ENCODE data around the gene PRR7. TPM values are rescaled to one million over a fixed set of nuclear protein-coding genes. Genes with fewer than 3 reads are reported as not detected.

The PRR7 gene
- polyA plus RNA-seq, 3 donors, result 1.8 to 17.4 (median 2.1) TPM

DNA sequence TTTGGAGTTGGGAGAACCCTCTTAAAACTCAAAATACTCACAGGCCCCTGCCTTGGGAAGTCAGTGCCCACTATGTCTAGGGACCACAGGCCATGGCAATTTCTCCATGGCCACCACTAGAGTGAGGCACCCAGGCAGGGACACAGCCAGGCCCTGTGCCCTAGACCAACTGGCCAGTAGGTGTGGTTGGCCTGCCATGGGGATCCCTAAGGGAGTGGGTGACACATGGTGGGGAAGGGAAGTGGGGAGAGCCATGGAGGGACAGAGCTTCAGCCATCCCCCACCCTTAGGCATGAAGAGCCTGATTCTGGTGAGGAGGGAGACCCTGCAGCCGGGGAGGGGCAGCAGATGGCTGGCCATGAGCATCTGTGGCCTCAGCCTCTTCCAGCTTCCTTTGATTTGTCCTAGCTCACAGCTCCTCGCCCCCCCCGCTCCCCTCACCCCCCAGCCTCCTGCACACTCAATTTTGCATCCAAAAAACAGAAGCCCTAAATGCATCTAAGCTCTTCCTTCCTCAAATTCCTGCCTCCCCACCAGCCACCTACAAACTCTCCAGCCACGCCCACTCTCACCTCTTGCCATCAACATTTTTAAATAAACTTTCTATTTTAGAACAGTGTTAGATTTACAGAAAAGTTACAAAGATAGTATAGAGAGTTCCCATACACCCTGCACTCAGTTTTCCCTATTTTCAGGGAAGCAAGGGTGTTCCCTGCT is 28.4 kb downstream of the PRR7 start:
- Histone ChIP-seq H3K9ac (ENCODE audit: insufficient read depth, low read length, poor library complexity, severe bottlenecking) (no peak overlapping the region), H3K79me2 (ENCODE audit: insufficient read depth, low read length) (no peaks in the 10 kb centered on the region), H3K4me1 (ENCODE audit: control insufficient read depth in 1 of 2, insufficient read depth in 2 of 2, low read length in 2 of 2) (peaks cover 47 to 71% of the 10 kb centered on the region in 2 donors), H3K9me3 (replicated peaks in 1 of 2; ENCODE audit: control insufficient read depth in 1 of 2, insufficient read depth in 1 of 2, low read length in 2 of 2) (peaks cover 0 to 11% of the 10 kb centered on the region in 2 donors), H3K4me3 (replicated peaks in 1 of 3; ENCODE audit: low read depth in 2 of 3, low read length in 3 of 3) (no peak overlapping the region), H3K27ac (ENCODE audit: low read depth in 1 of 2, low read length in 2 of 2) (no peak overlapping the region), H3K27me3 (ENCODE audit: control insufficient read depth in 2 of 2, insufficient read depth in 2 of 2, low read length in 2 of 2) (peaks cover 18 to 50% of the 10 kb centered on the region in 2 donors), H3K4me2 (replicated peaks; ENCODE audit: extremely low read depth, low read length, poor library complexity, severe bottlenecking) (no peak overlapping the region), H3K36me3 (replicated peaks in 1 of 2; ENCODE audit: control insufficient read depth in 1 of 2, insufficient read depth in 2 of 2, low read length in 2 of 2) (no peaks in the 10 kb centered on the region), H2AFZ (ENCODE audit: insufficient read depth, low read depth, low read length, poor library complexity, severe bottlenecking) (no peak overlapping the region), H4K20me1 (ENCODE audit: insufficient read depth, low read length) (peaks cover 31% of the 10 kb centered on the region)
- peaks cover 72% of the 10 kb centered on the region for H3K4me1 Mint-ChIP-seq
- H3K9me3 Mint-ChIP-seq, result peaks cover 0 to 19% (median 4%) of the 10 kb centered on the region in 7 donors
- WGBS (ENCODE audit: insufficient coverage), result 0% methylated on average over 2 of the region's 4 CpGs
- TF ChIP-seq, protein P1, sequence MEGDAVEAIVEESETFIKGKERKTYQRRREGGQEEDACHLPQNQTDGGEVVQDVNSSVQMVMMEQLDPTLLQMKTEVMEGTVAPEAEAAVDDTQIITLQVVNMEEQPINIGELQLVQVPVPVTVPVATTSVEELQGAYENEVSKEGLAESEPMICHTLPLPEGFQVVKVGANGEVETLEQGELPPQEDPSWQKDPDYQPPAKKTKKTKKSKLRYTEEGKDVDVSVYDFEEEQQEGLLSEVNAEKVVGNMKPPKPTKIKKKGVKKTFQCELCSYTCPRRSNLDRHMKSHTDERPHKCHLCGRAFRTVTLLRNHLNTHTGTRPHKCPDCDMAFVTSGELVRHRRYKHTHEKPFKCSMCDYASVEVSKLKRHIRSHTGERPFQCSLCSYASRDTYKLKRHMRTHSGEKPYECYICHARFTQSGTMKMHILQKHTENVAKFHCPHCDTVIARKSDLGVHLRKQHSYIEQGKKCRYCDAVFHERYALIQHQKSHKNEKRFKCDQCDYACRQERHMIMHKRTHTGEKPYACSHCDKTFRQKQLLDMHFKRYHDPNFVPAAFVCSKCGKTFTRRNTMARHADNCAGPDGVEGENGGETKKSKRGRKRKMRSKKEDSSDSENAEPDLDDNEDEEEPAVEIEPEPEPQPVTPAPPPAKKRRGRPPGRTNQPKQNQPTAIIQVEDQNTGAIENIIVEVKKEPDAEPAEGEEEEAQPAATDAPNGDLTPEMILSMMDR (IDR thresholded peaks at IDR 0.05), result no peak
- no peak overlapping the region for H3K27ac Mint-ChIP-seq
- peaks cover 51 to 66% (median 59%) of the 10 kb centered on the region in 3 donors for H3K27me3 Mint-ChIP-seq (ENCODE audit: low read depth in 3 of 3)
- peak in 1 of 3 donors; percentile 33 for DNase-seq
- intact Hi-C loops (cut with micrococcal nuclease), result no loop called here
- H3K36me3 Mint-ChIP-seq, result peaks cover 13 to 14% of the 10 kb centered on the region in 2 donors
- H3K4me3 Mint-ChIP-seq, result peak overlapping the region in 1 of 2 donors; percentile 86

DNA sequence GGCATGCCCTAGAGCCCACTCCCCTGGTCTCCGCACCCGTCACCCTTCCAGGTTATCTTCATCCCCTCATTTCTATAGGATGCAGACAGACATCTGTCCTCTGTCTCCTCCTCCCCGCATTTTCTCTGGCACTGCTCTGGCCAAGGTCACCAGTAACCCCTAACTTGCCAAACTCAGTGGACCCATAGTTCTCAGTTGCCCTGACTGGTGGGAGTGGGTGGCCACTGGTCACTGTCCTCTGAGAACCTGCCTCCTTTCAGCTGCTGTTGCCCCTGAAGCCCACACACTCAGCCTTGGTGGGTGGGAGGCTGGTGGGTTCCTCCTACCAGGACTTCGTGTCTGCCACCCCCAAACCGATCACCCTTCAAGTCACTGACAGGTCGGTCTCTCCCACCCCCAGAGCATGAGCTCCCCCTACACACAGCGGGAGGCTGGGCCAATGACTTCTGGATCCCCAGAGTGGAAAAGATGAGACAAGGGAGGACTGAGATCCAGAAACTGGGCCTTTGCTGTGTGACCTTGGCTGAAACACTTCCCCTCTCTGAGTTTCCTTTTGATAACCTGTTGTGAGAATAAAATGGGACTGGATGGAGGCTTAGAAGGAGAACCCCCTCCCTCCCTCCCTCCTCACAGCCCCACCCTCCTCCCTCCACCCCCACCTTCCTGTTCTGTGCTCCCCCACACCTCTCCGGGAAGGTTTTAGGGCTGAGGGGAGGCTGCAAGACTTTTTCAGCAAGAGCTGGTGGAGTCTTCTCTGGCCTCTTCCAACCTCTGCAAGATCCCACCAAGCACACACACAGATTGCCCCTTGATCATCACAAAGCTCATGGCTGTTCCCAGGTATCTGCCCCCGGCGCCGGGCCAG is 29.2 kb downstream of the PRR7 start:
- Mint-ChIP-seq H3K9me3 (peaks cover 0 to 19% (median 4%) of the 10 kb centered on the region in 7 donors), H3K36me3 (peaks cover 12 to 13% of the 10 kb centered on the region in 2 donors), H3K27me3 (ENCODE audit: low read depth in 3 of 3) (peaks cover 43 to 59% (median 51%) of the 10 kb centered on the region in 3 donors), H3K4me3 (peak overlapping the region in 1 of 2 donors; percentile 86), H3K27ac (peak overlapping the region in 1 of 7 donors; percentile 59), H3K4me1 (peaks cover 75% of the 10 kb centered on the region)
- no peak overlapping the region for H3K4me2 ChIP-seq (replicated peaks; ENCODE audit: extremely low read depth, low read length, poor library complexity, severe bottlenecking)
- no peak overlapping the region for H3K27ac ChIP-seq (ENCODE audit: low read depth in 1 of 2, low read length in 2 of 2)
- intact Hi-C loops (cut with micrococcal nuclease), result no loop called here
- H3K27me3 ChIP-seq (ENCODE audit: control insufficient read depth in 2 of 2, insufficient read depth in 2 of 2, low read length in 2 of 2), result peaks cover 18 to 42% of the 10 kb centered on the region in 2 donors
- no peak for DNase-seq
- peaks cover 0 to 11% of the 10 kb centered on the region in 2 donors for H3K9me3 ChIP-seq (replicated peaks in 1 of 2; ENCODE audit: control insufficient read depth in 1 of 2, insufficient read depth in 1 of 2, low read length in 2 of 2)
- no peak overlapping the region for H3K9ac ChIP-seq (ENCODE audit: insufficient read depth, low read length, poor library complexity, severe bottlenecking)
- H4K20me1 ChIP-seq (ENCODE audit: insufficient read depth, low read length), result peaks cover 31% of the 10 kb centered on the region
- H3K4me1 ChIP-seq (ENCODE audit: control insufficient read depth in 1 of 2, insufficient read depth in 2 of 2, low read length in 2 of 2), result peaks cover 53 to 77% of the 10 kb centered on the region in 2 donors
- H2AFZ ChIP-seq (ENCODE audit: insufficient read depth, low read depth, low read length, poor library complexity, severe bottlenecking), result no peak overlapping the region
- H3K4me3 ChIP-seq (replicated peaks in 1 of 3; ENCODE audit: low read depth in 2 of 3, low read length in 3 of 3), result no peak overlapping the region
- H3K36me3 ChIP-seq (replicated peaks in 1 of 2; ENCODE audit: control insufficient read depth in 1 of 2, insufficient read depth in 2 of 2, low read length in 2 of 2), result no peaks in the 10 kb centered on the region
- TF ChIP-seq, protein P1 (IDR thresholded peaks at IDR 0.05), result no peak
- 92% methylated on average over 2 of the region's 11 CpGs for WGBS (ENCODE audit: insufficient coverage)
- no peaks in the 10 kb centered on the region for H3K79me2 ChIP-seq (ENCODE audit: insufficient read depth, low read length)
